AG04450 (cell line): ENCODE measurements around the gene CLEC2A. TPM values are rescaled to one million over a fixed set of nuclear protein-coding genes. Genes with fewer than 3 reads are reported as not detected.

Experiments used
- CTCF ChIA-PET: fragments of 300-600, 350-600 bp; formaldehyde crosslinking; extraction: SDS; loops from one replicate; lab custom pipeline; 2022; ENCODE audit warnings: antibody characterized with exemption, inconsistent platforms; lab: Charles Lee
- POLR2A ChIA-PET: fragments of 350-600 bp; formaldehyde crosslinking; extraction: SDS; loops from one replicate; lab custom pipeline; 2021; ENCODE audit warnings: antibody characterized with exemption, inconsistent platforms; lab: Yijun Ruan, JAX
- DNase-seq: peaks from one replicate; pipeline ENCODE4 v3.0.0-alpha.2; 2011; ENCODE audit warnings: low read depth, low spot score
- H3K27ac ChIP-seq: one replicate; pipeline ENCODE4 v1.5.1; 2012; ENCODE audit warnings: low read depth, low read length, control low read depth
- H3K27me3 ChIP-seq: one replicate; pipeline ENCODE4 v1.6.0; 2012; ENCODE audit warnings: low read length; ENCODE audit not compliant: control insufficient read depth, insufficient read depth
- H3K4me3 ChIP-seq: 2 replicates; pipeline ENCODE4 v1.5.1; 2011; ENCODE audit warnings: mild to moderate bottlenecking, low read depth, low read length, control low read depth
- H3K9me3 ChIP-seq: 2 replicates; pipeline ENCODE4 v1.5.1; 2012; ENCODE audit warnings: low read length; ENCODE audit not compliant: control insufficient read depth, insufficient read depth
- polyA plus RNA-seq: library from polyadenylated mRNA; depleted of rRNA; stranded (reverse); fragments of >200 nt; gene quantifications from 2 replicates; pipeline ENCODE4 v1.2.3, GENCODE V29; 2011
- TF ChIP-seq, protein P1 (sequence below): IDR thresholded peaks from 2 replicates; pipeline ENCODE4 v1.5.1; 2011; ENCODE audit warnings: low read depth, low read length, control low read depth, inconsistent platforms

CLEC2A gene
- polyA plus RNA-seq, 1 experiment = not detected

DNA sequence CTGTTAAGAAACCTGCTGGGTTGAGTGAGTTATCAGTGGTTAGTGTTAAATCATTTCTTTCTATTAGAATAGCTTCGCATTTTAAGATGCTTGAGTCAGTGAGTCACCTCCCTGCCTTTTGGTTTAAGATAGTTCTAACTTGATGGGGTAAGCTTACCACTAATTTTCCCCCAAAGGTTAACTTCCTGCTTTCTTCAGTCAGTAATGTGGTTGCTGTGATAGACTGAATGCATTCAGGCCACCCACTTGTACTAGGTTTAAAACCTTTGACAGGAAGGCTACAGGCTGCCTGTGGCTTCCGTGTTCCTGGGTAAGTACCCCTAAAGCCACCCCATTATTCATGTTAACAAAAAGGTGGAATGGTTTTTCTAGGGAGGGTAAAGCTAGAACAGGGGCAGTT, 25.3 kb downstream of the CLEC2A start:
- TF ChIP-seq, protein P1, sequence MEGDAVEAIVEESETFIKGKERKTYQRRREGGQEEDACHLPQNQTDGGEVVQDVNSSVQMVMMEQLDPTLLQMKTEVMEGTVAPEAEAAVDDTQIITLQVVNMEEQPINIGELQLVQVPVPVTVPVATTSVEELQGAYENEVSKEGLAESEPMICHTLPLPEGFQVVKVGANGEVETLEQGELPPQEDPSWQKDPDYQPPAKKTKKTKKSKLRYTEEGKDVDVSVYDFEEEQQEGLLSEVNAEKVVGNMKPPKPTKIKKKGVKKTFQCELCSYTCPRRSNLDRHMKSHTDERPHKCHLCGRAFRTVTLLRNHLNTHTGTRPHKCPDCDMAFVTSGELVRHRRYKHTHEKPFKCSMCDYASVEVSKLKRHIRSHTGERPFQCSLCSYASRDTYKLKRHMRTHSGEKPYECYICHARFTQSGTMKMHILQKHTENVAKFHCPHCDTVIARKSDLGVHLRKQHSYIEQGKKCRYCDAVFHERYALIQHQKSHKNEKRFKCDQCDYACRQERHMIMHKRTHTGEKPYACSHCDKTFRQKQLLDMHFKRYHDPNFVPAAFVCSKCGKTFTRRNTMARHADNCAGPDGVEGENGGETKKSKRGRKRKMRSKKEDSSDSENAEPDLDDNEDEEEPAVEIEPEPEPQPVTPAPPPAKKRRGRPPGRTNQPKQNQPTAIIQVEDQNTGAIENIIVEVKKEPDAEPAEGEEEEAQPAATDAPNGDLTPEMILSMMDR = no peak
- Histone ChIP-seq H3K4me3 (no peak overlapping the region), H3K9me3 (peaks cover 7% of the 10 kb centered on the region; the same call in 1 of the 2 replicates), H3K27me3 (peaks cover 2% of the 10 kb centered on the region), H3K27ac (no peak overlapping the region)
- DNase-seq = no peak
- ChIA-PET POLR2A (no interaction called here), CTCF (interaction anchor here (0.6 to 1.2 kb wide), 3 partner anchors 36 to 157 kb away, joined by 3 to 5 read pairs (median 3); no protein-coding TSS in a partner anchor)

DNA sequence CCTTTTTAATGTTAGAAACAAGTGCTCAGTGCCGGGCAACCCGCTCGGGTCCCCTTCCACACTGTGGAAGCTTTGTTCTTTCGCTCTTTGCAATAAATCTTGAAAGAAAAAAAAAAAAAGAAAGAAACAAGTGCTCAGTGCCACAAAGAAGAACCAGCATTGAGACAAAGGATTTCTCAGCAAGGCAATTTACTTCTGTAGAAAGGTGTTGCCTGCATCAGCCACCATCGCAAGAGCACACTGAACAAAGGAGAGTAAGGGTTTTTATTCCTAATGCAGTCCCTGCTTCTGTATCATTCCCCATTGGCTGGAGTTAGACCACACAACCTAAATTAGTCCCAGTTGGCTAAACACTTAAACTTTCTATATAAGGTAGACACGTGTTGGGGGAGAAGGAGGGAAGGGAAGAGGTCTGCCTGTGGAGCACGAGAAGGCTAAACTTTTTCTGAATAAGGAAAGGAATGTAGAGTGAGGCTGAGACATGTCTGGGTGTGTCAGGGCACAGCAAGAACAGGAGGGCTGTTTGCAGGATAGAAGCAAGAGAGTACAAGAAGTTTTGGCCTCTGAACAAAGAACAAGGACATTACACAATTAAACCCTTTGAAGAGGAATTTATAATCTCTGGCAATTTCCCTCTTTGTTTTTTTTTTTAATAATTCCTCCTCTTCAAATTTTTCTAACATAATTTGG, 29.5 kb downstream of the CLEC2A start:
- TF ChIP-seq, protein P1 = no peak
- DNase-seq = no peak
- Histone ChIP-seq H3K4me3 (no peak overlapping the region), H3K27me3 (peaks cover 2% of the 10 kb centered on the region), H3K27ac (no peak overlapping the region), H3K9me3 (no peaks in the 10 kb centered on the region)
- POLR2A ChIA-PET = no interaction called here
- CTCF ChIA-PET = no interaction called here

DNA sequence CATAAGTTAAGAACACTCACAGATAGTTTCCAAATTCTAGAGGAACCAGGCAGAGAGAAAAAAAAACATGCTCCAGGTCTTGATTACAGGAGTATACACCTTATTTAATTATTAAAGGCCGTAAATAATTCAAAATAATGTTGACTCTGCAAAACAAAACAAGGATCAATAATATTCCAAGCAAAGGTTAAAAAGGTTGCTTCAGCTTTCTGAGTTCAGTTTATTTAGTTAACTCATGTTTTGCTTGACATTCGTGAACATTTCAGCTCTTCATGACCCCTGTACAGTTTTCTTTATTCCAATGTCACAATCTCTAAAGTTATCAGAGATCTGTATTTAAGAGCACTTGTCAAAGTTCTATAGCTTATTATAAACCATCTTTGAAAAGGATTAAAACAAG, 31.2 kb downstream of the CLEC2A start:
- TF ChIP-seq, protein P1 = no peak
- H3K9me3 ChIP-seq = no peaks in the 10 kb centered on the region
- H3K27me3 ChIP-seq = no peaks in the 10 kb centered on the region
- no peak for DNase-seq
- ChIA-PET CTCF (interaction anchor here (1.4 to 2.0 kb wide), 2 partner anchors 26 to 151 kb away, joined by 3 to 9 read pairs; no protein-coding TSS in a partner anchor), POLR2A (no interaction called here)
- H3K4me3 ChIP-seq = no peak overlapping the region
- no peak overlapping the region for H3K27ac ChIP-seq

DNA sequence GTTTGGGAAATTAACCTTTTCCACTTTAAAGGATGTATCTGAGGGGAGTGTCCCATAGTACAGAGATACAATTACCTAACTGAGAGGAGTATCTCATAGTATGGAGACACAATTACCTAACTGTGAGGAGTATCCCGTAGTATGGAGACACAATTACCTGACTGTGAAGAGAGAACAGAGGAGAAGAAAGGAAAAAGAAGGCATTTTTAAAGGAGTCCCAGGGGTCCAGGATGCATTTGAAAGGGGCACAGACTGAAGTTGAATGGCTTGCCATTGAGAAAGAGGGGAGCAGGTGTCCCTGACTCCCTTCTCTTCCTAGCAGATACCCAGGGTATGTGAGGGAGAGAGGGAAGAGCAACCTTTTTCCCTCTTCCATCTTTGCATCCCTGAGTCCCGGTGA, 33.0 kb downstream of the CLEC2A start:
- TF ChIP-seq, protein P1 = no peak
- no peaks in the 10 kb centered on the region for H3K9me3 ChIP-seq
- no peak overlapping the region for H3K27ac ChIP-seq
- H3K4me3 ChIP-seq = no peak overlapping the region
- DNase-seq = no peak
- ChIA-PET CTCF (interaction anchor here (2.0 kb wide), 1 partner anchor 149 kb away, joined by 9 read pairs; no protein-coding TSS in a partner anchor), POLR2A (no interaction called here)
- H3K27me3 ChIP-seq = no peaks in the 10 kb centered on the region

DNA sequence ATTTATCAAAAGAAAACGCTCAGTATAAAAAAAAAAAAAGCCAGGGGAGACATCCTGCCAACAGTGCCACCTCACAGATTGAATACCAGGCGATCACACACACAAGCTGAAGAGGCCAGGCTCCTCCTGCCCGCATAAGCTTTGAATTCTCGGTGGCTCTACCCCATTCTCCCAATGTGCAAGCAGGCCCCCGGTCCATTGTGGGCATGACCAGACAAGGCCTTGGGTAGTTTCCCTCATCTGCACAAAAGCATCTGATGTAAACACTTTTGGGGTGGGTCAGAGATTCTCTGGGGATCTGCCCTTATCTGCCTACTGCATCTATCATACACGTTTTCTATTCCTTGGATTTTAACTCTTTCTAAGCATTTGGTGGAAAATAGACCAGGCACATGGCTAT, 34.6 kb downstream of the CLEC2A start:
- Histone ChIP-seq H3K27ac (no peak overlapping the region), H3K4me3 (no peak overlapping the region), H3K9me3 (no peaks in the 10 kb centered on the region), H3K27me3 (no peaks in the 10 kb centered on the region)
- TF ChIP-seq, protein P1 = no peak
- CTCF ChIA-PET = interaction anchor here (2.4 kb wide), 1 partner anchor 147 kb away, joined by 12 read pairs; no protein-coding TSS in a partner anchor
- POLR2A ChIA-PET = no interaction called here
- no peak for DNase-seq
